Head of caudate nucleus (tissue), 42 donors: ENCODE measurements around the gene FAM83E.
A peak's percentile ranks its signal among the peaks of the same experiment; 100 is the strongest.
"Not testable (repeated sequence)": the region's sequence is repeated elsewhere in the genome, so short reads cannot be mapped to it uniquely, and the experiment has no call there.

Experiments
- DNase-seq, 42 donors: peaks; one replicate each; pipeline versions ENCODE4 v3.0.0 to v3.0.0-alpha.2; 2020 to 2021; ENCODE audit warnings: mixed read lengths in 7 of 42
- intact Hi-C: fragments of 100-400 bp; cut with DNase I; formaldehyde crosslinking; loops from one replicate; pipeline ENCODE4 v1.15.0; 2022

FAM83E gene

GRCh38 chr19:48632692-48633147 is 17.8 kb upstream of the FAM83E start:
- DNase-seq = no peak
- intact Hi-C loops = no loop called here

DNA sequence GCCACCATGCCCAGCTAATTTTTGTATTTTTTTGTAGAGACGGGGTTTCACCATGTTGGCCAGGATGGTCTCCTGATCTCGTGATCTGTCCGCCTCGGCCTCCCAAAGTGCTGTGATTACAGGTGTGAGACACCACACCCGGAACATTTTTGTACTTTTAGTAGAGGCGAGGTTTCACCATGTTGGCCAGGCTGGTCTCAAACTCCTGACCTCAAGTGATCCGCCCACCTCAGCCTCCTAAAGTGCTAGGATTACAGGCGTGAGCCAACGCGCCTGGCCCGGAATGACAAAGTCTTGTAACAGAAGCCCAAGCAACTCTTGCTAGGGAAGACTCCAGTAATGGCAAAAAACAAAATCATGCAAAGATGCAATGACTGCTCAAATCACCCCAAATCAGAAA is 17.4 kb upstream of the FAM83E start:
- intact Hi-C loops = not testable (repeated sequence)

DNA sequence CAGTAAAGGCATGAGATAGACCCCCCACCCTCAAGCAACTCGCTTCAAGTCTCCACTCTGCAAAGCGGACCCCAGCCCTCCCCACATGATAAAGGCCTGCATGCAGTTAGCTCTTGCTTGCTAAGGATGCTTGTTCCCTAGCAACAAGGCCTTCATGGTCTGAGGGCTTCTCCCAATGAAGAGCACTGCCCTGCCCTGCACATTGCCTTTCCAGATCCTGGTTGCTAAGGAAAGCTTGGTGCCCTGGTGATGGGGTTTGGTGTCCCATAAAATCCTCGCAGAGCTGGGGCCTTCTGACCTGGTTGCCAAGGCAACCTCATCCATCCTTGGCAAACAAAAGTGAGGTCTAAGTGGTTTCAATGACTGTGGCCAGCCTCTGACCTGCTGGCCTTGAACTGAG is 16.3 kb upstream of the FAM83E start:
- intact Hi-C loops = no loop called here

More for the DNA sequence above, 17.4 kb upstream of the FAM83E start:
- DNase-seq = not testable (repeated sequence)

GRCh38 chr19:48630296-48631063 is 15.6 kb upstream of the FAM83E start:
- DNase-seq = peak in 8 of 42 donors; percentile 29 to 56 (median 47)
- intact Hi-C loops = no loop called here

More for the DNA sequence above, 16.3 kb upstream of the FAM83E start:
- no peak for DNase-seq

GRCh38 chr19:48629599-48630295 is 14.9 kb upstream of the FAM83E start:
- intact Hi-C loops = no loop called here
- DNase-seq = peak in 40 of 42 donors; percentile 44 to 84 (median 66)

- DNase-seq = no peak
- intact Hi-C loops = no loop called here
Measured at GRCh38 chr19:48629297-48629598, 14.4 kb upstream of the FAM83E start.

GRCh38 chr19:48628486-48629296 is 13.8 kb upstream of the FAM83E start:
- intact Hi-C loops = no loop called here
- DNase-seq = no peak

DNA sequence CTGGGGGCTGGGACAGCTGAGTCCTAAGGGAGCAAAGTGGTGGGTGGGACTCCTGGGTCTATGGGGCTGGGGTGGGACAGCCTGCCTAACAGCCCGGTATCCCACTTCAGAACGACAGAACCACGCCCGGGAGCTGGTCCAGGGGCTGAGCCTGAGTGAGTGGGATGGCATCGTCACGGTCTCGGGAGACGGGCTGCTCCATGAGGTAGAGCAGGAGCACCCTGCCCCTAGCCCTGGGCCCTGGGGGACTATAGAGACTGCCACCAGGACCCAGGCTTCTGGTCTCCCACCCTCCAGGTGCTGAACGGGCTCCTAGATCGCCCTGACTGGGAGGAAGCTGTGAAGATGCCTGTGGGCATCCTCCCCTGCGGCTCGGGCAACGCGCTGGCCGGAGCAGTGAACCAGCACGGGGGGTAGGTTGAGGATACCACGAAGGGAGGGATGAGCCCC is 13.0 kb upstream of the FAM83E start:
- no peak for DNase-seq
- intact Hi-C loops = no loop called here

- intact Hi-C loops = no loop called here
- DNase-seq = no peak
Measured at GRCh38 chr19:48627201-48627864, 12.5 kb upstream of the FAM83E start.

DNA sequence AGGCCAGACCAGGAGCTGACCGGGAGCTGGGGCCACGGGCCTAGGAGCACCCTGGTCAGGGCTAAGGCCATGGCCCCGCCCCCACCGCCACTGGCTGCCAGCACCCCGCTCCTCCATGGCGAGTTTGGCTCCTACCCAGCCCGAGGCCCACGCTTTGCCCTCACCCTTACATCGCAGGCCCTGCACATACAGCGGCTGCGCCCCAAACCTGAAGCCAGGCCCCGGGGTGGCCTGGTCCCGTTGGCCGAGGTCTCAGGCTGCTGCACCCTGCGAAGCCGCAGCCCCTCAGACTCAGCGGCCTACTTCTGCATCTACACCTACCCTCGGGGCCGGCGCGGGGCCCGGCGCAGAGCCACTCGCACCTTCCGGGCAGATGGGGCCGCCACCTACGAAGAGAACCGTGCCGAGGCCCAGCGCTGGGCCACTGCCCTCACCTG is 11.0 kb upstream of the FAM83E start:
- intact Hi-C loops = no loop called here
- DNase-seq = no peak

GRCh38 chr19:48624791-48625723 is 10.2 kb upstream of the FAM83E start:
- DNase-seq = no peak
- intact Hi-C loops = no loop called here

GRCh38 chr19:48624067-48624594 is 9.3 kb upstream of the FAM83E start:
- intact Hi-C loops = no loop called here

DNA sequence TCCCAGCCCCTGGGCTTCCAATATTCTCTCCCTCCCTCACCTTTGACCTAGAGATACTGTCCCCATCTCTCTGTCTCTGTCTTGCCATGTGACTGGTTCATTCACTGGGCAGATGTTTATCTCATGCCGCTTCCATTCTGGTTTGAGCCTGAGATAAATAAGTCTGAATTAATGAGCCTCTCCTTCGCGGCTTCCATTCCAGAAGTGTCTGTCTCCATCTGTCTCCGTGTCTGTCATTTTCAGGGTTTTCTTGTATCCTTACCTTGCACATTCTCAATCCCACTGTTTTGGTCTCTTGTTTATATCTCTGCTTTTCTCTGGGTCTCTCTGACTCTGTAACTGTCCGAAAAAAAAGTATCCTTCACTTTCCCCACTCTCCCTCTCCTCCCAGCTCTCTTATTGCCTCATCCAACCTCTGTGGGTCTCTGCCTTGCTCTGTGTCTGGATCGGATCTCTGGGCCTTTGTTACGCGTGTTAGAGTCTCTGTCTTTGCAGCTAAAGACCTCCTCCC is 8.7 kb upstream of the FAM83E start:
- intact Hi-C loops = no loop called here
- no peak for DNase-seq

More at GRCh38 chr19:48624067-48624594, 9.3 kb upstream of the FAM83E start:
- peak; percentile 97 to 100 (median 99) for DNase-seq

GRCh38 chr19:48619692-48620585 is 5.1 kb upstream of the FAM83E start:
- no peak for DNase-seq
- intact Hi-C loops = no loop called here

DNA sequence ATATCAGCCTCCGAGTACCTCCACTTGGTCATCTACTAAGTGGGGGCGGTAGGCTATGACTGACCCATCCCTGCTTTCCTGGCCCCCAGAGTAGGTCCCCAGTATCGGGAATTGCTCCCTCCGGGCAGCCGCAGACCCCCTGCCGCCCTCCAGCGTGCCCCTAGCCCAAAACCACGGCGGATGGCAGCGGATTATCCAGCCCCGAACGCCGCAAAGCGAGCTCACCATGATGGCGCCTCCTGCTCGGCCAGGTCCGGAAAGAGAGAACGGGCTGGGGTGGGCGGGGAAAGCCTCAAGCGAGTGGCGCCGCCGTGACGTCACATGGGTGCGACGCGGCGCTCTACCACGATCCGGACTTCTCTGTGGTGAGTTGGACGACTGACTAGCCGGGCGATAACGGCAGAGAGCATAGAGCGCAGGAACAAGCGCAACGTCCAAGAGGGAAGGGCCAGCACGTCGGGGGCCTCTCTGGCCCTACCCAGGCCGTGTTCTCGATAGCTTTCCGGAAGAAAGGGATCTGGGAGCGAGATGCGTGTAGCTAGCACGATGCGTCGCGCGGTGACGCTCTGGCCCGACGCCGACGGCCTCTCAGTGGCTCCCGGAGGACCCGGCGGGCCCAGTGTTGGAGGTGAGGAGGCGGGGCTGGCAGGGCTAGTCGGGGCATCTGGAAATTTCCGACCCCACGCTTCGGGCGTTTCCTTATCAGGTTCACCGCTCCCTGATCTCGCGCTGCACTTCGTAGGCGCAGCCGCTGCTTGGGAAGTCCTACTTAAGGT is 4.2 kb upstream of the FAM83E start, which contains the start of the genes RPL18 and SPHK2:
RPL18 (minus strand) TSS at position 263 of the 776 bp plus-strand sequence; CDS start at position 228, 35 bp downstream.
SPHK2 (plus strand) TSS at position 591 of the 776 bp plus-strand sequence. CDS start 1,009 bp downstream, outside the sequence.
- intact Hi-C loops = no loop called here
- DNase-seq = peak; percentile 96 to 100 (median 98)
